ENCODE data around the gene CKB. TPM values are rescaled to one million over a fixed set of nuclear protein-coding genes. Genes with fewer than 3 reads are reported as not detected.

The CKB gene
- total and polyA plus RNA-seq, 9 of the 15 experiments (the other 6 are each of a cell fraction or from before 2014, with no cell fraction given): 23.9 to 692 (median 132) TPM

GRCh38 chr14:103519043-103519836 is 3.4 kb downstream of the CKB start (continued):
- TF ChIP-seq HNRNPUL1 (IDR thresholded peaks at IDR 0.05; ENCODE audit: low read length) (no peak), ZBED1 (IDR thresholded peaks at IDR 0.05) (peak; percentile 54; the same call in 1 of the 2 replicates), ZKSCAN3 (CRISPR knock-in tag; IDR thresholded peaks at IDR 0.05) (no peak), MXI1 (IDR thresholded peaks at IDR 0.05; ENCODE audit: low read depth, low read length) (no peak), UBTF (IDR thresholded peaks at IDR 0.05; ENCODE audit: borderline replicate concordance in 1 of 2, low read depth in 2 of 2, low read length in 2 of 2) (0 out of 4 replicates have a peak, but pooled peaks of 1 of the 2 experiments have one; percentile 51), NFE2L1 (tag; IDR thresholded peaks at IDR 0.05; ENCODE audit: borderline replicate concordance, low read depth) (no peak), MAX (CRISPR knock-in tag; IDR thresholded peaks at IDR 0.05) (no peak; the same call in 1 of the 2 replicates), CREB1 (IDR thresholded peaks at IDR 0.05) (no peak), CREB1 (CRISPR knock-in tag; IDR thresholded peaks at IDR 0.05) (0 out of 2 replicates have a peak, but pooled peaks have one; percentile 18), ZBTB49 (CRISPR knock-in tag; IDR thresholded peaks at IDR 0.05; ENCODE audit: borderline replicate concordance) (no peak), PRDM10 (IDR thresholded peaks at IDR 0.05; ENCODE audit: partially characterized antibody) (no peak), ZNF12 (CRISPR knock-in tag; IDR thresholded peaks at IDR 0.05) (no peak), BHLHE40 (IDR thresholded peaks at IDR 0.05; ENCODE audit: low read length) (peak; percentile 71), ZFX (CRISPR knock-in tag; IDR thresholded peaks at IDR 0.05) (no peak; the same call in 1 of the 2 replicates), TAF15 (IDR thresholded peaks at IDR 0.05; ENCODE audit: low read depth, low read length) (no peak), ZNF436 (CRISPR knock-in tag; IDR thresholded peaks at IDR 0.05) (no peak)
